GM18508 (cell line): ENCODE measurements around the gene BICRAL.
"Not testable (repeated sequence)": the region's sequence is repeated elsewhere in the genome, so short reads cannot be mapped to it uniquely, and the experiment has no call there.

Source experiments
- ATAC-seq: cut with Tn5 transposase; IDR thresholded peaks from one replicate; pipeline ENCODE4 v1.9.1; 2021; ENCODE audit warnings: moderate number of reproducible peaks; ENCODE audit not compliant: insufficient read depth, unreplicated experiment

The BICRAL gene

DNA sequence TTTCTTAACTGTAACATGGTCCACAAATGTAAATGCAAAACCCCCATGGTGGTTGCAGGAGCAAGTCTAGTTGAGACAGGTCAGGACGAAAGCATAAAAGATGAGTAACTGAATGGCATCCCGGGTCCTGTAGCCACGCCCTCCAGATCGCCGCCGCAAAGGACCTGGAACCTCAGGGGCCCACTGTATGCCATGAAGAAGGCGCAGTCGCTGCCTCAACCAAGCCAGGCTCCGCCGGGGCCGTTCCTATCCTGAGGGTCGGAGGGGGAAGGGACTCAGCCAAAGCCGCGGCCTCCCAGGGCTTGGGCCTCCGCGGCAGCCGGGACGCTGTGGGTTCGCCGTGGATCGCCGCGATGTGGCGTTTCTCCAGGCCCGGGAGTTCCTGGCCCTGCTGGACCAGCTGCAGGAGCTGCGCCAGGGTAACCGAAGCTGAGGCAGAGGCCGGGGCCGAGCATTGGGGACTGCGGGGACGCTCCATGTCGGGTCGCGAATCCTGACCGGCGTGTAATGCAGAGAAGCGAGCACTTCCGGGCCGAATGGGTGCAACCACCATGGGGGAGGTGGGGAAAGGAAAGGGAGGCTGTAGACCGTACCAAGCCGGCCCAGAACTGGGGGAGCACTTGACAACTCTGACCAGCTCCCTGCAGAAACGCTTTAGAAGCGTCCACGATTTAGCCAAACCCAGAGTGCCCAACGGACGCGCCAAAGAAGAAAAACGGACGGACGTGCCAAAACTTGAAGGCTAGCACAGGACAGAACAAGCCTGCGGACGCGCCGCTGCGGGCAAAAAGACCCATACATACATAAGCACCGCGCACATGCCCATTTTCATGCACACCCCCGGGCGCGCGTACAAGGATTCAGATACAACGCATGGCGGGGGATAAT, 108.7 kb downstream of the BICRAL start:
- no peak for ATAC-seq

DNA sequence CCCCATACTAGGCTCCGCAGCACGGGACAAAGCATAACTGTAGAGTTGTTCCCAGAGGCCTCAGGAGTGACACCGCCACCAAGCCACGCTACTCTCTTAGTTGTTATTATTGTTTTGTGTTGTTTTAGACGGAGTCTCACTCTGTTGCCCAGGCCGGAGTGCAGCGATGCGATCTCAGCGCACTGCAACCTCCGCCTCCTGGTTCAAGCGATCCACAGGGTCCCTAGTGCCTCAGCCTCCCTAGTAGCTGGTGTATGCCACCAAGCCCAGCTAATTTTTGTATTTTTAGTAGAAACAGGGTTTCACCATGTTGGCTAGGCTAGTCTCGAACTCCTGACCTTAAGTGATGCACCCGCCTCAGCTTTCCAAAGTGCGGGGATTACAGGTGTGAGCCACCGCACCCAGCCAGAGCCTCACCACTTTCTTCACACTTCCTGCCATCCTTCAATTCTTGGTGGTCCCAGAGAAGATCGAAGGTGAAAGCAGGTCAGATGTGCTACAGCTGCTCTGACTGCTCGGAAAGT, 109.4 kb downstream of the BICRAL start:
- ATAC-seq: no peak

DNA sequence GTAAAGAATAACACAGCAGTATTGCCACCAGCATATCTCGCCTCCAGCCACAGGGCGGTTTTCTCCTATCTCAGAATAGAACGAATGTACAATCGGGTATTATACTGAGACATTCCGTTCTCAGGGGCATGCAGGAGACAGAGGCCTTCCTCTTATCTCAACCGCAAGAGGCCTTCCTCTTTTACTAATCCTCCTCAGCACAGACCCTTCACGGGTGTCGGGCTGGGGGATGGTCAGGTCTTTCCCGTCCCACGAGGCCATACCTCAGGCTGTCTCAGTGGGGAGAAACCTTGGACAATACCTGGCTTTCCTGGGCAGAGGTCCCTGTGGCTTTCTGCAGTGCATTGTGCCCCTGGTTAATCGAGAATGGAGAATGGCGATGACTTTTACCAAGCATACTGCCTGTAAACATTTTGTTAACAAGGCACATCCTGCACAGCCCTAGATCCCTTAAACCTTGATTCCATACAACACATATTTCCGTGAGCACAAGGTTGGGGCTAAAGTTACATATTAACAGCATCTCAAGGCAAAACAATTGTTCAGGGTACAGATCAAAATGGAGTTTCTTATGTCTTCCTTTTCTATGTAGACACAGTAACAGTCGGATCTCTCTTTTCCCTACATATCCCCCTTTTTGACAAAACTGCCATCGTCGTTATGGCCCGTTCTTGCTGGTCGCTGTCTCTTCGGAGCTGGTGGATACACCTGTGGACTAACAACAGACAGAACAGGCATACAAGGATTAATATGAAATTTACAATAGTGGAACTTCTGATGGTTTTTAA, 112.4 kb downstream of the BICRAL start:
- ATAC-seq: not testable (repeated sequence)

DNA sequence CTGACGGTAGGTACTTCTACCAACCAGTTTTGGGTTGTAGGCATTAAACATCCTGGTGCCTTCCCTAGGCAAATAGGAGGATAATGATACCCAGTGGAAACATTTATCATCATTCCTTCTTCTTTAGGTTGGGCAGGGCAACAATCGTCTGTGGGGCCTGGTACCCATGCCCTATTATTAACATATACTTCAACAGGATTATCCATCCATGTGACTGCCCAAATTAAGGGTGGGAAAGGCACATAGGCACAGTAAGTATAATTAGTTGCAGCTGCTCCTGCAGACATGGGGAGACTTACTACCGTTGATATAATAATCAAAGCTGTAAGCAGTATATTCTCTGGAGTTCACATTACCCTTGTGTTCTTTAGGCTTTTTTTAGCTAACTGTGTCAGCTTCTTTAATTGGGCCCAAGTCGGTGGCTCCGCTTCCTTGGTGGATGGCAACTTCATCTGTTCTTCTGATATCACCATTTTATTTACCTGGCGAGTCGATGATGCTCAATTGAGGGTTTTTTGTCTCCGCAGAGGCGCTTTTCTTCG, 114.4 kb downstream of the BICRAL start:
- ATAC-seq: no peak

DNA sequence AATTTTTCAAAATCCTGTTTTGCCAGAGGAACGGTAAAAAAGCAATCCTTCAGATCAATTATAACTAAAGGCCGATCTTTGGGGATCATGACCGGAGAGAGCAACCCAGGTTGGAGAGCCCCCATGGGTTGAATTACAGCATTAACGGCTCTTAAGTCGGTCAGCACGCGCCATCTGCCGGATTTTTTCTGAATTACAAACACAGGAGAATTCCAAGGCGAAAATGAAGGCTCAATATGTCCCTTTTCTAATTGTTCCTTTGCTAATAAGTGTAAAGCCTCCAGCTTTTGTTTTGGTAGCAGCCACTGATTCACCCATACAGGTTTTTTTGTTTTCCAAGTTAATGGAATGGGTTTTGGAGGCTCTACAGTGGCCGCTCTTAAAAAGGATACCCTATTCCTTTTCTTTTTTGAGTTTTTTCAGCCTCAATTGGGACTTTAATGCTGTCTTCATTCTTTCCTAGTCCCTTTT, 117.1 kb downstream of the BICRAL start:
- no peak for ATAC-seq

DNA sequence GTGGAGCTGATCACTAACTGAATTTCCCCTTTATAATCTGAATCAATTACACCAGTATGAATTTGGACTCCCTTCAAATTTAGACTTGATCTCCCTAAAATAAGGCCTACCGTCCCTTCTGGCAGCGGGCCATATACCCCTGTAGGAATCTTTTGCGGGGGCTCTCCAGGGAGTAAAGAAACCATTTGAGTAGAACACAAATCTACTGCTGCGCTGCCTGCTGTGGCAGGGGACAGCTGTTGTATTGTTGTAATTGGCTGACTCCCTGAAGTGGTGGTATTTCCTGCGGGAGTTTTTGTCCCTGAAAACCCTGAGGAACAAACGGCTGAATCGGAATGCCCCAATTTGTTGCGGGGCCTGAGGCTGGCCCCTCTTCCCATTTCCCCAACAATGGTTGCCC, 118.0 kb downstream of the BICRAL start:
- ATAC-seq: no peak

DNA sequence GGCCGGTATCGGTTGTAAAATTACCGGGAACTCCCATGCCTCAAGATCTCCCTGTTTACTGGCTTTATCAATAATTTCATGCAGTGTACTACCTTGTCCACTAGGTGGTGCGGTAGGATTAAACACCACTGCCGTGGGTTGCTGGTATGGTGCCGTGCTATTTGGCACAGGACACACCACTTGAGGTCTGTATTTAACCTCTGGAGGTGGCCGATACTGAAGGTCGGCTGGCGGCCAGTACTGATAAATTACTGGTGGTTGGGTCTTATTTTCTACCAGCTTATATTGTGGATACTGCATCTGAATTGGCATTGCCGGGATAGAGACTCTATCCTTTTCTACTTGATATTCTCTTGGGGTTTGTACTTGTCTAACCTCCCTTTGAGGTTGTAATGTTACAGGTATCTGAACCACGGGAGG, 119.7 kb downstream of the BICRAL start:
- no peak for ATAC-seq

DNA sequence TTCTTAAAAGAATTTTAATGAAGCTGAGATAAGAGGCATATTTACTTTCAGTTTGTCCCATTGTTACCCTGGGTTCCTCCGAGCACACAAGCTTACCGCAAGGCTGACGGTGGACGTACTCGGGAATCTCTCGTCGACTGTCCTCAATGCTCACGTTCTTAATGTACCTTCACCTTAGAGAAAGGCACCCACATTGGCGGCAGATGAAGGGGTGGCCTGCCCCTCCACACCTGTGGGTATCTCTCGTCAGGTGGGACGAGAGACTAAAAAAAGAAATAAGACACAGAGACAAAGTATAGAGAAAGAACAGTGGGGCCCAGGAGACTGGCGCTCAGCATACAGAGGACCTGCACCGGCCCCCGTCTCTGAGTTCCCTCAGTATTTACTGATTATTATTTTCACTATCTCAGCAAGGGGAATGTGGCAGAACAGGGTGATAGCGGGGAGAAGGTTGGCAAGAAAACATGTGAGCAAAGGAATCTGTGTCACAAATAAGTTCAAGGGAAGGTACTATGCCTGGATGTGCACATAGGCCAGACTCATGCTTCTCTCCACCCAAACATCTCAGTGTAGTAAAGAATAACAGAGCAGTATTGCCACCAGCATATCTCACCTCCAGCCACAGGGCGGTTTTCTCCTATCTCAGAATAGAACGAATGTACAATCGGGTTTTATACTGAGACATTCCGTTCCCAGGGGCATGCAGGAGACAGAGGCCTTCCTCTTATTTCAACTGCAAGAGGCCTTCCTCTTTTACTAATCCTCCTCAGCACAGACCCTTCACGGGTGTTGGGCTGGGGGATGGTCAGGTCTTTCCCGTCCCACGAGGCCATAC, 120.8 kb downstream of the BICRAL start:
- ATAC-seq: not testable (repeated sequence)

DNA sequence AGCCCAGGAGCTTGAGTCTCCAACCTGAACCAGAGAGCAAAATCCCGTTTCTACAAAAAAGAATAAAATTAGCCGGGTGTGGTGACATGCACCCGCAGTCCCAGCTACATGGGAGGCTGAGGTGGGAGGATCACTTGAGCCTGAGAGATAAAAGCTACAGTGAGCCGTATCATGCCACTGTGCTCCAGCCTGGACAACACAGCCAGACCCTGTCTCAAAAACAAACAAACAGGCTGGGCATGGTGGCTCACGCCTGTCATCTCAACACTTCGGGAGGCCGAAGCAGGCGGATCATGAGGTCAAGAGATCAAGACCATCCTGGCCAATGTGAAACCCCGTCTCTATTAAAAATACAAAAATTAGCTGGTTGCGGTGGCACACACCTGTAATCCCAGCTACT, 122.6 kb downstream of the BICRAL start:
- ATAC-seq: no peak

DNA sequence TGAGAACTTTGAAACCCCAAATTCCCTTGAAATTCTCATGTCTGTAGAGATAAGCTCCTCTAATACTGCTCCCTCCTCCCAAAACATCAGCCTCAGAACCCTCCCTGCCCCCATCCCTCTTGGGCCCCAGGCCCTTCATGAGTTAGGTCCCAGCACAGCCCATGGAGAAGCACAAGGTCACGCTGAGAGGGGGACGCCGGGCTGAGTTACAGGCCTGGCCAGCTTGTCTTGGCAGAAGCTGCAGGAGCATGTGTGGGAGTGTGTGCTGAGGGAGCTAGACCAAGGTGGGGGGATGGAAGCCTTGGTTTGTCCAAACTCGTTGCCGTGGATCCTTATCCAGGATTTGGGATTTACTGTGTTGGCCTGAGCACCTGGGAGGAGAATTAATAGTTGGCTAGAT, 125.5 kb downstream of the BICRAL start:
- ATAC-seq: no peak

DNA sequence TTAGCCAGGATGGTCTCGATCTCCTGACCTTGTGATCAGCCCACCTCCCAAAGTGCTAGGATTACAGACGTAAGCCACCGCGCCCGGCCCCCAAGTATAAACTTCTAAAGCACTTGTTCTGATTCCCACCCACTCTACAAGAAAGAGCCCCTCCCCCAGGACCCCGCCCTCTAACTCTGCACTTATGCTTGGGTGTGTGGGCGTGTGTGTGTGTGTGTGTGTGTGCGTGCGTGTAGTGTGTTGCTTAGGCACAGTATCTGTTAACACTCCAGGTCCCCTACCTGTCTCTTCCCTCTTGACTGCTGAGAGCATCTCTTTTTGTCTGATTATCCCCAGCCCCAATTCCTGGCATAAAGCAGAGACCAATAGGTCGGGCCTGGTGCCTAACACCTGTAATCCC, 128.0 kb downstream of the BICRAL start:
- ATAC-seq: no peak

DNA sequence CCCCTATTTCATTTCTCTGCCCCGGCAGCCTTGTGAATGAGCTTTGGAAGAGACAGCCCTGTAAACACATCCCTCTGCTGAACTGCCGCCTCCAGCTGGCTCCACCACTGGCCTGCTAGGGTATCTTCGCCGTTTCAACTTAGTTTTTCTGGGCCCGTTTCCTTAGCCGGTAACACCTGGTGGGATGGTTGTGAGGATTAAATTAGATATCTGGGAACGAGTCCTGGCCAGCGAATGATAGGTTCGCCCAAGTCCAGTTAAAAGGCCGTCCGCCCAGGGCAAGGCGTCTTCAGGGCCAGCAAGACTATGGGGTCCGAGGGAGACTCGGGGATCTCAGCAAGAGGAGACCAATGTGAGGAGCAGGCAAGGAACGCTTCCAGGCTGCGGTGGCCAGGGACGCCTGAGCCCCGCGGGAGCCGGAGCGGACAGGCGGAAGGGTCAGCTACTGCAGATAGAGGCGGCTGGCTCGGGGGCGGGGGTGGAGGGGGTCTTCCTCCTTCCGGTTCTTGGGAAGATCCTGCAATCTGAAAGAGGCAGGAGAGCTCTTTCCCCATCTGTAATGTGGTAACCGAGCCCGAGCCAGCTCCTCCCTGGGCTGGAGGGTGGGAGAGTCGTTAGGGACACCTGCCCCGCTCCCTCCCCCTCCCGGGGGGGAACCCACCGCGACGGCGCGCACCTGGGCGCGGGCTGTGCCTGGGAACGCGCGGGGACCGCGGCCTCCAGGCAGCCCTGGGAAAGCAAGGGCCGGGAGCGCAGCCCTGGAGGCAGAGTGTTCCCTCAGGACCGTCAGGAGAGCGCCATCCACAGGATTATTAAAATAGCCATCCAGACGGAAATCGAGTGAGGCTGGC, 129.5 kb downstream of the BICRAL start:
- ATAC-seq: no peak

DNA sequence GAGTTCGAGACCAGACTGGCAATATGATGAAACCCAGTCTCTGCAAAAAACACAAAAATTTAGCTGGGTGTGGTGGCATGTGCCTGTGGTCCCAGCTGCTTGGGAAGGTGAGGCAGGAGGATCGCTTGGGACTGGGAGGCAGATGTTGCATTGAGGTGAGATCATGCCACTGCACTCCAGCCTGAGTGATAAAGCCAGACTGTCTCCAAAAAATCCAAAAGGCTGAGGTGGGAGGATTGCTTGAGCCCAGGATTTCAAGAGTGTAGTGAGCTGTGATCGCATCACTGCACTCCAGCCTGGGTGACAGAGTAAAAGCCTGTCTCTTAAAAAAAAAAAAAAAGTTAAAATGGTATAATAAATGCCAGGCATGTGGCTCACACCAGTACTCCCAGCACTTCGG, 132.7 kb downstream of the BICRAL start:
- no peak for ATAC-seq

DNA sequence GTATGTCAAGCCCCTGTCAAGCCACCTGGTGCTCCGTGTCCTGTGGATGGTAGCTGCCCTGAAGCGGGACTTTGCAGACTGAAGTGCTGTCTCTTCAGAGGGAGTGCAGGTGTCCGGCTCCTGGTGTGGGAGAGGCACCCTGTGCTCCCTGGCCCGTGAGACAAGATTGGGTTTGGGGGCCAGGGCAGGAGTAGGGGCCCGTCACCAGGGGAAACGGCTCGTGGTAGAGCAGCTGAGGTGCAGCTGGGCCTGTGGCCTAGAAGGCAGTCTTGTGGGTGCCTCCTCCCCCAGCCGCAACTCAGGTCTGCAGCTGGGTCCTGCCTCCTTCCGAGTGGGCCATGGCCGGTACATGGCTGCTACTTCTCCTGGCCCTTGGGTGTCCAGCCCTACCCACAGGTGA, 133.9 kb downstream of the BICRAL start, which contains the start of gene PTCRA:
Gene PTCRA, plus strand, starts transcription at position 322 of the 400 bp plus-strand sequence. Its CDS starts 17 bp downstream, at position 339.
- no peak for ATAC-seq

DNA sequence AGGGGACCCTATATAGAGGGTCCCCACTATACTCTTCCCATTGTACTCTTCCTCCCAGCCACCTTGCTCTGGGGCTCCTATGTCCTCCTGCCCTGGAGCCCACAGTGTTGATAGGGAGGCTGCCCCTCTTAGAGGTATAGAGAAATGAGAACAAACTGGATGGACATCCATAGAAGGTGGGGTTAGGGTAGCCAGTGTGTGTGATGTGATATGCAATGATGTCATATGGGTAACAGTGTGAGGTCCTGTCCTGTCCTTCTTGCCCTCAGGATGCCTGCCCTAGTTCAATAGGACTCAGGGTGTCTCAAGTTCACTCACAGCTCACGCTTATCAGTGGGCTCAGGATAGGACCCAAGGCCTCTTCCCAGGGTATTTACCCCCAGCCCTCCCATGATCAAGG, 134.4 kb downstream of the BICRAL start:
- no peak for ATAC-seq
